SK-N-SH (cell line): ENCODE data around the gene RDH14. TPM values are rescaled to one million over a fixed set of nuclear protein-coding genes. Genes with fewer than 3 reads are reported as not detected.
A peak's percentile ranks its signal among the peaks of the same experiment; 100 is the strongest.

Experiments used
- CTCF ChIA-PET: fragments of 300-600, 350-600 bp; formaldehyde crosslinking; extraction: SDS; loops from one replicate; lab custom pipeline; 2021; lab: Yijun Ruan, JAX
- POLR2A ChIA-PET: fragments of 350-600 bp; sonication (Branson Sonifier 250); formaldehyde crosslinking; extraction: SDS; loops from one replicate; lab custom pipeline; 2020; ENCODE audit warnings: antibody characterized with exemption, inconsistent platforms; lab: Yijun Ruan, JAX
- DNase-seq: peaks from one replicate; pipeline ENCODE4 v3.0.0; 2012
- H2AFZ ChIP-seq: fragments of 200-600 bp; sonication (generic); 2 replicates; pipeline ENCODE4 v1.8.1; 2016; ENCODE audit warnings: antibody characterized with exemption, mild to moderate bottlenecking, low read depth
- H3F3A ChIP-seq: fragments of 200-600 bp; sonication (generic); replicated peaks from 2 replicates; pipeline ENCODE3; 2016; ENCODE audit warnings: antibody characterized with exemption, mild to moderate bottlenecking; ENCODE audit not compliant: insufficient read depth
- H3K27ac ChIP-seq, 2 experiments: fragments of 200-500 bp in 1 of 2; fragments of 200-600 bp in 1 of 2; sonication (Bioruptor generic) in 1 of 2; sonication (generic), shearing (Covaris generic) in 1 of 2; 2 replicates each; pipeline versions ENCODE4 v1.5.1 to v1.6.1; 2014 to 2016; ENCODE audit warnings: low read depth in 2 of 2, inconsistent platforms in 1 of 2, low read length in 1 of 2, mild to moderate bottlenecking in 1 of 2, mixed read lengths in 1 of 2
- H3K27me3 ChIP-seq: fragments of 200-600 bp; sonication (generic), shearing (Covaris generic); 2 replicates; pipeline ENCODE4 v1.6.1; 2016; ENCODE audit warnings: mixed run types; ENCODE audit not compliant: insufficient read depth
- H3K36me3 ChIP-seq, 2 experiments: fragments of 200-500 bp in 1 of 2; fragments of 200-600 bp in 1 of 2; sonication (Bioruptor generic) in 1 of 2; sonication (generic) in 1 of 2; replicated peaks in 1 of 2; 2 replicates each; pipeline versions ENCODE3 to v1.5.1; 2014 to 2016; ENCODE audit warnings: low read length in 1 of 2, mild to moderate bottlenecking in 1 of 2; ENCODE audit not compliant: insufficient read depth in 2 of 2, control insufficient read depth in 1 of 2
- H3K4me1 ChIP-seq, 2 experiments: fragments of 200-500 bp in 1 of 2; fragments of 200-600 bp in 1 of 2; sonication (Bioruptor generic) in 1 of 2; sonication (generic), shearing (Covaris generic) in 1 of 2; 2 replicates each; pipeline versions ENCODE4 v1.5.1 to v1.6.1; 2014 to 2016; ENCODE audit warnings: low read depth in 1 of 2, low read length in 1 of 2, mixed run types in 1 of 2; ENCODE audit not compliant: insufficient read depth in 2 of 2, control insufficient read depth in 1 of 2
- H3K4me2 ChIP-seq: fragments of 200-600 bp; sonication (generic), shearing (Covaris generic); 2 replicates; pipeline ENCODE4 v1.6.1; 2017; ENCODE audit warnings: mixed run types
- H3K4me3 ChIP-seq, 2 experiments: fragments of 200-500 bp in 1 of 2; fragments of 200-600 bp in 1 of 2; sonication (Bioruptor generic) in 1 of 2; sonication (generic), shearing (Covaris generic) in 1 of 2; 2 replicates each; pipeline versions ENCODE4 v1.5.1 to v1.8.1; 2014 to 2016; ENCODE audit warnings: low read depth in 2 of 2, inconsistent platforms in 1 of 2, low read length in 1 of 2, mild to moderate bottlenecking in 1 of 2, mixed read lengths in 1 of 2, moderate library complexity in 1 of 2
- H3K79me2 ChIP-seq: fragments of 200-600 bp; sonication (generic); 2 replicates; pipeline ENCODE4 v1.8.1; 2017; ENCODE audit warnings: mild to moderate bottlenecking; ENCODE audit not compliant: insufficient read depth
- H3K9ac ChIP-seq: fragments of 200-600 bp; sonication (generic); 2 replicates; pipeline ENCODE4 v1.6.1; 2017; ENCODE audit warnings: mixed run types
- H3K9me2 ChIP-seq: fragments of 200-600 bp; sonication (generic); 2 replicates; pipeline ENCODE4 v1.6.1; 2017; ENCODE audit warnings: mixed run types
- H3K9me3 ChIP-seq: fragments of 200-600 bp; sonication (generic); 2 replicates; pipeline ENCODE4 v1.6.1; 2017; ENCODE audit warnings: mixed run types, mild to moderate bottlenecking, moderate library complexity
- H4K20me1 ChIP-seq: fragments of 200-600 bp; sonication (generic); 2 replicates; pipeline ENCODE4 v1.6.1; 2017; ENCODE audit warnings: mild to moderate bottlenecking, mixed run types; ENCODE audit not compliant: insufficient read depth
- CHD2 ChIP-seq: fragments of 150-350 bp; IDR thresholded peaks from 2 replicates; pipeline ENCODE4 v1.6.1; 2018; ENCODE audit warnings: low read length; ENCODE audit not compliant: partially characterized antibody
- FOSL2 ChIP-seq: IDR thresholded peaks from 2 replicates; pipeline ENCODE4 v1.4.0; 2012; ENCODE audit warnings: low read depth, mild to moderate bottlenecking, moderate library complexity, borderline replicate concordance
- FOXJ3 ChIP-seq: sonication (generic); formaldehyde crosslinking; IDR thresholded peaks from 2 replicates; pipeline ENCODE4 v1.5.1; 2020; ENCODE audit warnings: mild to moderate bottlenecking, missing genetic modification reagents
- FOXM1 ChIP-seq: IDR thresholded peaks from 2 replicates; pipeline ENCODE4 v1.4.0; 2012; ENCODE audit warnings: low read depth, mild to moderate bottlenecking
- JUND ChIP-seq: IDR thresholded peaks from 2 replicates; pipeline ENCODE4 v1.4.0; 2012
- NFIC ChIP-seq: IDR thresholded peaks from 2 replicates; pipeline ENCODE4 v1.4.0; 2012; ENCODE audit warnings: borderline replicate concordance
- POLR2AphosphoS5 ChIP-seq: IDR thresholded peaks from 2 replicates; pipeline ENCODE4 v1.6.1; 2012; ENCODE audit warnings: low read depth, low read length
- RAD21 ChIP-seq: IDR thresholded peaks from 2 replicates; pipeline ENCODE4 v1.6.1; 2012; ENCODE audit warnings: mild to moderate bottlenecking, low read length
- RCOR1 ChIP-seq: fragments of 150-350 bp; IDR thresholded peaks from 2 replicates; pipeline ENCODE4 v1.6.1; 2017; ENCODE audit warnings: antibody characterized with exemption, low read length
- SIN3A ChIP-seq: IDR thresholded peaks from 2 replicates; pipeline ENCODE4 v1.6.1; 2012; ENCODE audit warnings: low read depth, mild to moderate bottlenecking, low read length, moderate library complexity, borderline replicate concordance
- SMC3 ChIP-seq: IDR thresholded peaks from 2 replicates; pipeline ENCODE4 v1.6.1; 2012; ENCODE audit warnings: low read depth, low read length, improper control_type of control experiment
- YY1 ChIP-seq: IDR thresholded peaks from 2 replicates; pipeline ENCODE4 v1.4.0; 2012; ENCODE audit warnings: low read depth, mild to moderate bottlenecking
- WGBS: methylation state at CpG from one replicate; pipeline ENCODE4 v1.1.6; 2017; ENCODE audit warnings: low lambda C conversion rate; 5-methylcytosine and 5-hydroxymethylcytosine counted together
- polyA plus RNA-seq, 3 experiments: library from polyadenylated mRNA; depleted of rRNA; stranded (reverse); fragments of >200 nt; gene quantifications; 2 replicates each; pipeline ENCODE4 v1.2.3, GENCODE V29; 2012

The RDH14 gene
- polyA plus RNA-seq, 1 of the 3 experiments (the other 2 are of a cell fraction) = 20.2 TPM

DNA sequence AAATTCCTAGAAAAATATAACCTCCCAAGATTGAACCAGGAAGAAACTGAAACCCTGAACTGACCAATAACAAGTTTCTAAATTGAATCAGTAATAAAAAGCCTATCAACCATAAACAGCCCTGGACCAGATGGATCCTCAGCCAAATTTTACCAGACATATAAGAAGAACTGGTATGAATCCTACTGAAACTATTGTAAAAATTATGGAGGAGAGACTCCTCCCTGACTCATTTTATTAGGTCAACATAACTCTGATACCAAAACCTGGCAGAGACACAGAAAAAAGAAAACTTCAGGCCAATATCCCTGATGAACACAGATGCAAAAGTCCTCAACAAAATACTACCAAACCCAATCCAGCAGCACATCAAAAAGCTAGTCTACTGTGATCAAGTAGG is 17.6 kb upstream of the RDH14 start:
- Histone ChIP-seq H3F3A (peaks cover 6% of the 10 kb centered on the region), H3K4me2 (no peak overlapping the region), H3K4me1 (no peaks in the 10 kb centered on the region), H3K9me2 (no peaks in the 10 kb centered on the region), H3K79me2 (no peaks in the 10 kb centered on the region), H3K36me3 (peaks cover 0 to 21% of the 10 kb centered on the region in 2 experiments), H4K20me1 (no peaks in the 10 kb centered on the region), H3K9me3 (peaks cover 19% of the 10 kb centered on the region), H3K9ac (no peak overlapping the region), H3K27me3 (no peaks in the 10 kb centered on the region), H3K27ac (no peak overlapping the region), H3K4me3 (no peak overlapping the region), H2AFZ (no peak overlapping the region)
- CTCF ChIA-PET = no interaction called here
- no peak for TF ChIP-seq JUND
- no peak for TF ChIP-seq SMC3
- no peak for TF ChIP-seq NFIC
- TF ChIP-seq FOXM1 = no peak
- no peak for TF ChIP-seq FOSL2
- no peak for DNase-seq
- POLR2A ChIA-PET = interaction anchor here (0.6 kb wide), 1 partner anchor 770 kb away, joined by 8 read pairs; no protein-coding TSS in a partner anchor

DNA sequence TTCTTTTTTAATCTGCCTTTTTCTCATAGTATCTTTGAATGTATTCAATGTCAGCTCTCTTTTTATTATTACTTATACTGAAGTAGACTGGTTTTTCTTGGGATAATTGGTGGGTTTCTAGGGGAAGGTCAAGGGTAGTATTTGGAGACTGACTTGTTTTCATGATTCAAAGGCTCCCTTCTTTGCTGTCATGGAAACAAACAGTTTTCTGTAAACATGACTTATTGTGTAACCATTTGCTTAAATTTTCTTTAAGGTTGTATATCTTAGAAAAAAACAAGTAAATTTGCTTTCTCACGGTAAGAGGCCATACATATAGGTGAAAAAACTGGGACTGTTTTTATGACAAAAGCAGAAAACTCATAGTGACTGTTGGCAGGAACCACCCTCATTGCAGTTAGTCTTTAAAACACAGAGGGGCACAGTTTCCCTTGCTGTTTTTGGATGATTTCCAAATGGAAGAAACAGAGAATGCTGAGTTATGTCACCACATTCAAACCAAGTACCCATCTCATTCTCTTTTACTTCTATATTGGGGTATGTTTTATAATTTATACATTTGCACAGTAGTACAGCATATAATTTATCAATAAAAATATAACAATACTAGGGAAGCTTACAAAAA is 5.8 kb upstream of the RDH14 start:
- Histone ChIP-seq H3K9me3 (peaks cover 30% of the 10 kb centered on the region), H3K9me2 (no peaks in the 10 kb centered on the region), H3K27ac (no peak overlapping the region), H3K27me3 (no peaks in the 10 kb centered on the region), H2AFZ (no peak overlapping the region), H3K4me2 (no peak overlapping the region), H3K4me1 (peaks cover 0 to 4% of the 10 kb centered on the region in 2 experiments; a peak in 1 of 4 replicates), H3K9ac (no peak overlapping the region), H4K20me1 (no peaks in the 10 kb centered on the region), H3K4me3 (no peak overlapping the region), H3K79me2 (peaks cover 7% of the 10 kb centered on the region), H3K36me3 (peaks cover 36 to 85% of the 10 kb centered on the region in 2 experiments), H3F3A (no peaks in the 10 kb centered on the region)
- WGBS = 71% methylated on average over 1 of the region's 1 CpG
- POLR2A ChIA-PET = no interaction called here
- DNase-seq = no peak
- CTCF ChIA-PET = no interaction called here
- TF ChIP-seq CHD2 (no peak), RAD21 (0 out of 2 replicates have a peak, but pooled peaks have one; percentile 7)

DNA sequence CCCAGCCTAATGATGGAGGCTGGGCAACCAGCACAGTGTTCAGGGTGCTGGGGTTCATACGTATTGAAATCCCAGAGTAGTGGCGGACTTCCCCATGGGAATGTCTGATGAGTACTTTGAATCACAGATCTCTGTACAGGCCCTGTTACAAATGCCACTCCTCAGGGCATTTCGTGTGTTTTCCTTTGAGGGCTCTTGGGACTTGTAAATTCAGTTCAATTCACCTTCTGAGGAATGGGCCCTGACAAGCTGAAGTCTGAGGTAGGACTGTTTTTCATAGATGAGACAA is 288 bp upstream of the RDH14 start:
- H3K4me3 ChIP-seq = peak overlapping the region; percentile 86 to 95
- peaks cover 22 to 28% of the 10 kb centered on the region in 2 experiments; a peak in 3 of 4 replicates for H3K4me1 ChIP-seq
- peak overlapping the region; percentile 78 for H3K4me2 ChIP-seq
- no peaks in the 10 kb centered on the region for H3K9me2 ChIP-seq
- H3K27me3 ChIP-seq = no peaks in the 10 kb centered on the region
- POLR2A ChIA-PET = interaction anchor here (0.6 to 1.8 kb wide), 9 partner anchors 9 to 792 kb away, joined by 3 to 7 read pairs (median 5); no protein-coding TSS in a partner anchor
- CTCF ChIA-PET = interaction anchor here (0.6 to 4.5 kb wide), 6 partner anchors 31 to 797 kb away, joined by 3 to 31 read pairs (median 3); partner anchors contain the start of gene OSR1
- no peak for DNase-seq
- peaks cover 61% of the 10 kb centered on the region for H3K79me2 ChIP-seq
- H3K9me3 ChIP-seq = peaks cover 21% of the 10 kb centered on the region; the same call in 1 of the 2 replicates
- peak overlapping the region; percentile 88 for H3K9ac ChIP-seq
- peak overlapping the region; percentile 81 to 93 for H3K27ac ChIP-seq
- H3F3A ChIP-seq = peaks cover 3% of the 10 kb centered on the region
- TF ChIP-seq POLR2AphosphoS5 (peak; percentile 90), NFIC (no peak), FOXJ3 (CRISPR knock-in tag) (no peak), YY1 (peak; percentile 83), SIN3A (0 out of 2 replicates have a peak, but pooled peaks have one; percentile 55), RCOR1 (0 out of 2 replicates have a peak, but pooled peaks have one; percentile 45)
- no peaks in the 10 kb centered on the region for H4K20me1 ChIP-seq
- 0% methylated on average over 2 of the region's 3 CpGs for WGBS
- peaks cover 40 to 51% of the 10 kb centered on the region in 2 experiments for H3K36me3 ChIP-seq
- peak overlapping the region; percentile 94 for H2AFZ ChIP-seq
